HG02884 (cell line): ENCODE measurements around the gene KIF3A.
A peak's percentile ranks its signal among the peaks of the same experiment; 100 is the strongest.

Experiments
- ATAC-seq: cut with Tn5 transposase; IDR thresholded peaks from one replicate; pipeline ENCODE4 v1.9.1; 2021; ENCODE audit warnings: mild to moderate bottlenecking, moderate library complexity; ENCODE audit not compliant: unreplicated experiment

Gene KIF3A

GRCh38 chr5:132736853-132737833 lies at the start of gene KIF3A:
TSS of gene KIF3A (minus strand) at chr5:132737546. CDS start at chr5:132737419, 127 bp downstream.
- peak; percentile 88 for ATAC-seq

GRCh38 chr5:132787076-132787475 lies 49.7 kb upstream of the KIF3A start:
- ATAC-seq = no peak

DNA sequence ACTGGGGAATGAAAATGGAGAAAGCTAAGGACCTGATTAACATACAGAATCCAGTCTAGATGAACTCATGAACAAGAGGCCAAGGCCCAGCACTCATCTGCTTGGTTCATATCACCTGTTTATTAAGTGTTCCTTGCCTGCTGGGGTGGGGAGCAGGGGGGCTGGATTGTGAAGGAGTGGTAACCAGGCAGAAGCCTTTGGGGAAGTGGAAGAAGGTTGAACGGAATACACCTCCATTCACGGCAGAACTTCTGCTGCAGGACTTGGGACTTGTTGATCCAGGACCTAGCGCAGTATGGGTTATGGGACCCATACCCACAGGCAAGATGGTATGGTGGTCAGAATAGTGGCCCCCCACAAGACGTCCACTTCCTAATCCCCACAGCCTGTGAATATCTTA lies 48.5 kb upstream of the KIF3A start:
- no peak for ATAC-seq

DNA sequence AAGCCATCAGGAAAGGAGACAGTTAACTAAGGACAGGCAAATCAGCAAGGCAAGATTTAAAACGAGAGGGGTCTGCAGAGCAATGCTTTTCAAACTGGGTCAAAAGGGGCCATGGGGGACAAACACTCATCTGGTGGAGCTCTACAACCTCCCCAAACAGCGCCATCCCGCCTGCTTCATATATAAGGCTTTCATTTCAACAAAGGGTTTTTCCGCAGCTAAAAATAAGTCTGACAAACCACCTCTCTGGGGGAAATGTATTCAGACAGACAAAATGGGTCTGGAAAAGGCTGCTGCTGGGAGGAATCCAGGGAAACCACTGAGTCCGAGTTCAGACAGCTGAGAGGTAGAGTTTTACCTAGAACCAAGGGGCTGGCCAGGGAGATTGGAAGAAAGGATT lies 48.0 kb upstream of the KIF3A start:
- ATAC-seq = no peak

DNA sequence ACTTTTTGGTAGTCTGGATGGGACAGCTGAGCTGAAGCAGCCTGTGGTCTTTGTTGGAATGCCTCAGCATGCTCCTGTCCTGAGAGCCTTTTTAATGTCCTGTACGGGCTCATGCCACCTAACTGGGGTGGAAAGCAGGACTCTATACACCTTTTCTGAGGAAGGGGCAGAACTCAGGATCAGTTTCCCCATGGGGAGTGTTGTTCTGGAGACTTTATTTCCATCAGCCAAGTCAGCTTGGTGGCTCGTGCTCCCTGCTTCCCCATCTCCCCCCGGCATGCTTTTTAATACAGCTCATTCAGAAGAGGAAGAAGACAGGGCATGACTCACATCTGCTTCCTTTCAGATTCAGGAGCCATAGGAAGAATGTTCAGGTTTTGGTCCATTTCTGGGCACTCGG lies 44.8 kb upstream of the KIF3A start:
- no peak for ATAC-seq

- no peak for ATAC-seq
These were observed 43.7 kb upstream of the KIF3A start for GRCh38 chr5:132781029-132781428.

DNA sequence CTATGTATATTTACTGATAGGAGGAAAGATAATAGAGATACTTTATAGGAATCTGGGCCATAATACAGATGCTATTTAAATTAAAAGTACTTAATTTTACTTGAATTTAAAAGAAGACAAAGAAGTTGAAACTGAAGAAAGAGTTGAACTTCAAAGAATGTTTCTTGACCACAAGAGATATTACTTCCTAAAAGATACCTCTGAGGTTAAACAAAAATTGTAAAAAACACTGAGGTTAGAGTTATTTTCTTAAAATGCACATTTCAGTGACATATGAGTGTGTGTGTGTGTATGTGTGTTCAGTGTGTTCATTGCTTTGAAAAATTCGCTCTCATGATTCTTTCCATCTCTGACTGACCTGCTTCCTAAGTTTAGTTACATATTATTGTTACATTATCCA lies 43.2 kb upstream of the KIF3A start:
- ATAC-seq = no peak

GRCh38 chr5:132779961-132780360 lies 42.6 kb upstream of the KIF3A start:
- ATAC-seq = no peak

- no peak for ATAC-seq
These were observed 41.5 kb upstream of the KIF3A start for GRCh38 chr5:132778856-132779255.

DNA sequence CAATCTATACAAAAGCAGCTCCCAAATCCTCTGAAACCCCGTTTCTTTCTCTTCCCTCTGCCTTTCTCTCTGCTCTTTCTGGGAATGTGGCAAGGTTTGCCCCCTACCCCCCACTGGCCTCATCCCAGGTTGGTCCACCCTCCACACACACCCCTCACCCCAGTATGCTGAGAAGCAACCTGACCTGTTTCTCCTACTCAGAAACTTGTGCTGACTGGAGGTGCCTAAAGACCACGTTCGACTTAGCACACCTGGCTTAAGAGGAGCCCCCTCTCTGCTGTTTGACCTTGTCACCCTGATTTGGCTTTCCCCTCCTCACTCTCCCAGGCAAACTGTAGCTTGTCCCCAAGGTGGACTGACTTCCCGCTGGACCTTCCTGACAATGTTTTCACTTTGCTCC lies 40.8 kb upstream of the KIF3A start:
- no peak for ATAC-seq

GRCh38 chr5:132777209-132778069 lies 40.1 kb upstream of the KIF3A start, which contains the start of gene SEPTIN8:
TSS of gene SEPTIN8 (minus strand) at chr5:132777239. CDS start at chr5:132777137, 102 bp downstream.
- no peak for ATAC-seq

DNA sequence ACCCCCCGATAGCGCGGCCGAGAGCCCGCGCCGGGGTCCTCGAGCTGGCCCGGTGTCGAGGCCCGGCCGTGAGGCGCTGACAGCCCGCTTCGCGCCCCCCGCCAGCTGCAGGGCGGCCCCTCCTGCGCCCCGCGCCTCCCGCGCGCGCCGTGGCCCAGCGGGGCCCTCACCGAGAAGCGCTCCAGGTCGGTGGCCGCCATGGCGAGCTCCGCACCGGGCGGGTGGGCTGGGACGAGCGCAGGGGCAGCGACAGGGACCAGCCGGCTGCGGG lies 39.5 kb upstream of the KIF3A start:
- no peak for ATAC-seq

DNA sequence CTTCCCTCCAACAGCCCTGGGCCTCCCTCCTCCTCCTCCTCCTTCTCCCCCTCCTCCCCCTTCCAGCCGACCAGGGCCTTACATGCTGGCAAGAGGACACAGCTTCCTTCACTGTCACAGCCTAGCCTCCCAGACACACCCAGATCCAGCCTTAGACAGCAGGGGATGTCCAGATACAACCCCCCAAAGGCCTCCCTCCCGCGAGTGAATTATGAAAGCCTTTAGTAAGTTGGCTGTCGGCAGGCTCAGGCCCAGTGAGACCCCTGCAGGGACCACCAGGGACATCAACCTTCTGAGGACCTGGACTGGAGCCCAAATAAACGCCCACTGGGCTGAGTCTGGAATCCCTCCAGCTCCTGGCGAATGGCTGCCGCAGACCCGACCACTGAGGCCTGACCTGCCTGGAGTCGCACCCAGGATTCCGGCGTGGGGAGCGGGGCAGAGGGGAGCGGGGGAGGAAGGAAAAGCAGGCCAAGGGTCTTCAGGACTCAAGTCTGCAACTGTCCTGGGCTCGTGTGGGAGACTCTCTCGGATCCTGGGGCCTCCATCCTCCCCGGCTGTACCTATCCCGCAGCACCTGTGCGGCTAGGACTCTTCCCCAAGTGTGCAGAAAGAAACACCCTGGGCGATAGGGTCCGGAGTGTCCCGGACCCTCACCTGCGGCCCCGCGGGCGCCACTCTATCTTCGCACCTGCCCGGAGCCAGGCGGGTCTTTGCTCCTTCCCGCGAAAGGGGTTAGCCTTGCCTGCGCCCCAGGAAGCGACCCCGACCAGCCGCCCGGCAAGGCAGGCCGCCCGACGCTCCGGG lies 39.0 kb upstream of the KIF3A start:
- ATAC-seq = no peak

- no peak for ATAC-seq
These were observed 38.2 kb upstream of the KIF3A start for GRCh38 chr5:132775476-132775961.

DNA sequence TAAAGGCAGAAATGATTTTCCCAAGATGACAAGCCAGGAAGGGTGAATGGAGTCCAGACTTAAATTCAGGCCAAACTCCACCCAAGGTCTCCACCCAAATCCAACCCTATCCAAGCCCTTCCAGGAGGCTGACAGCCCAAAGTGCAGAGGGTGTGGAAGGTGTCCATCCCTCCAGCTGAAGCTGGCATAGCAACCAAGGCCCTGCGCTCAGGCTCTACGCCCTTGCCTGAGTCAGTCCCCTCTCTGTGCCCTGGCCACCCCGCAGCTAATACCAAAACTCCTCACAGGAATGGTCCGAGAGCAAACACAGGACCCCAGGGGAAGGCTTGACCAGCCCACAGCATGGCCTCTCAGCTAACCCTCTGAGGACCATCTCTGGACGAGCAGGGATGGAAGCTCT lies 37.5 kb upstream of the KIF3A start:
- ATAC-seq = no peak

GRCh38 chr5:132774406-132774805 lies 37.1 kb upstream of the KIF3A start:
- ATAC-seq = no peak

- ATAC-seq = no peak
These were observed 36.4 kb upstream of the KIF3A start for GRCh38 chr5:132773601-132774355.

GRCh38 chr5:132773114-132773513 lies 35.8 kb upstream of the KIF3A start:
- ATAC-seq = no peak

DNA sequence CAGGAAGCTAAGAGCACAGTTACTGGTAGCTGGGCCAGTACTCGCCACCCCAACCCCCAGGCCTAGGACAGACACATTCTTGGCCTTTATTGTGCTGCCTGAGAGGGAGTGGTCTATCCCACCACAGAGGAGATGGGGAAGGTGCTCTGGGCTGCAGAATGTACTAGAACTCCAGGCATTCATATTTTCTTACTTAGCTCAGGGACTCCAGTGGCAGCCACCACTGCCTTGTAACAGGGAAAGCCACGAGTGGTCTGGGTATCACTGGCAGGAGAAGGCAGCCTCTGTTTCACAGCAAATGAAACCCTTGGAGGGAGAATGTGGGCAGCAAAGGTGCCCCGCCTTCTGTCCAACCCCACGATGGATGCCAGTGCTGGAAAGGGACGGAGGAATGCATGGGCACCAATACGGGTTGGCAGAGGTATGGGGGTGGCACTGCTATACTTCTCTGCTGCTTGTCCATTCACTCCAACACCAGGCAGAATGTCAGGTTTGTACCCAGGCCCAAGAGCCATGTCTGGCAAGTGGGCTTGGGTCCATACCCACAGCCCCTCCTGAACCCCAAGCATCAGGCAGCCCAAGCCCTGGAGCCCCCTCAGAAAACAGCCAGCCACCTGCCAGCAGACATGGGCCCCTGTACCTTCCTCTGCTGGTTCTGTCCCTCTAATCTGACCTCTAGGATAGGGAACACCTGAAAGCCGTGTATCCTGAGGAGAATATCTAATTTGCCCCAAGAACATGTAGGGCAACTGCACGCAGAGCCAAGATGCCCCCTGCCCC lies 35.1 kb upstream of the KIF3A start:
- ATAC-seq = no peak
